Mesenchymal stem cell (in vitro differentiated cells and primary cell): ENCODE data around the gene RORB. TPM values are rescaled to one million over a fixed set of nuclear protein-coding genes. Genes with fewer than 3 reads are reported as not detected.

Source experiments
- DNase-seq: peaks from one replicate; pipeline ENCODE4 v3.0.0-alpha.2; 2013
- H2AFZ ChIP-seq: one replicate; pipeline ENCODE4 v1.6.1; 2013; ENCODE audit warnings: low read depth, mild to moderate bottlenecking, control low read depth, inconsistent platforms, low read length, moderate library complexity
- H2AK5ac ChIP-seq: 2 replicates; pipeline ENCODE4 v1.6.1; 2013; ENCODE audit warnings: low read length, moderate library complexity, mild to moderate bottlenecking, inconsistent platforms; ENCODE audit not compliant: severe bottlenecking
- H2BK120ac ChIP-seq: one replicate; pipeline ENCODE4 v1.6.1; 2013; ENCODE audit warnings: low read depth, mild to moderate bottlenecking, inconsistent platforms, low read length, moderate library complexity
- H2BK12ac ChIP-seq, 2 experiments: one replicate each; pipeline ENCODE4 v1.6.1; 2013; ENCODE audit warnings: inconsistent platforms in 2 of 2, low read length in 2 of 2, mild to moderate bottlenecking in 2 of 2, moderate library complexity in 2 of 2, control low read depth in 1 of 2
- H2BK15ac ChIP-seq: one replicate; pipeline ENCODE4 v1.6.1; 2013; ENCODE audit warnings: mild to moderate bottlenecking, low read depth, inconsistent platforms; ENCODE audit not compliant: poor library complexity, severe bottlenecking
- H2BK5ac ChIP-seq: 2 replicates; pipeline ENCODE4 v1.6.1; 2013; ENCODE audit warnings: low read depth, mild to moderate bottlenecking, low read length, control low read depth, inconsistent platforms; ENCODE audit not compliant: poor library complexity, severe bottlenecking
- H3K14ac ChIP-seq, 2 experiments: one replicate each; pipeline ENCODE4 v1.6.1; 2013; ENCODE audit warnings: inconsistent platforms in 2 of 2, low read length in 2 of 2, control low read depth in 1 of 2, mild to moderate bottlenecking in 1 of 2, moderate library complexity in 1 of 2
- H3K18ac ChIP-seq, 2 experiments: one replicate each; pipeline ENCODE4 v1.6.1; 2013; ENCODE audit warnings: inconsistent platforms in 2 of 2, low read length in 2 of 2, control low read depth in 1 of 2, low read depth in 1 of 2, mild to moderate bottlenecking in 1 of 2
- H3K23ac ChIP-seq, 2 experiments: one replicate each; pipeline ENCODE4 v1.6.1; 2013; ENCODE audit warnings: inconsistent platforms in 2 of 2, low read length in 2 of 2, mild to moderate bottlenecking in 2 of 2, moderate library complexity in 2 of 2, control low read depth in 1 of 2
- H3K27ac ChIP-seq: 2 replicates; pipeline ENCODE4 v1.5.1; 2013; ENCODE audit warnings: mild to moderate bottlenecking, moderate library complexity, low read length, control low read depth, inconsistent platforms; ENCODE audit not compliant: poor library complexity, severe bottlenecking
- H3K27me3 ChIP-seq, 2 experiments: 2 replicates each; pipeline versions ENCODE4 v1.6.1 to v1.7.0; 2013; ENCODE audit warnings: low read length in 2 of 2, mild to moderate bottlenecking in 2 of 2, moderate library complexity in 2 of 2, control low read depth in 1 of 2, inconsistent platforms in 1 of 2; ENCODE audit not compliant: control insufficient read depth in 1 of 2, insufficient read depth in 1 of 2
- H3K36me3 ChIP-seq, 2 experiments: 2 replicates each; pipeline versions ENCODE4 v1.6.1 to v1.7.0; 2013; ENCODE audit warnings: low read length in 2 of 2, control low read depth in 1 of 2, inconsistent platforms in 1 of 2, low read depth in 1 of 2, mild to moderate bottlenecking in 1 of 2; ENCODE audit not compliant: insufficient read depth in 2 of 2, control insufficient read depth in 1 of 2
- H3K4ac ChIP-seq, 2 experiments: one replicate each; pipeline ENCODE4 v1.6.1; 2013; ENCODE audit warnings: inconsistent platforms in 2 of 2, low read length in 2 of 2, mild to moderate bottlenecking in 2 of 2, moderate library complexity in 2 of 2, control low read depth in 1 of 2, low read depth in 1 of 2
- H3K4me1 ChIP-seq: 2 replicates; pipeline ENCODE4 v1.6.1; 2013; ENCODE audit warnings: low read depth, low read length, control low read depth; ENCODE audit not compliant: control insufficient read depth, insufficient read depth
- H3K4me2 ChIP-seq: 2 replicates; pipeline ENCODE4 v1.6.1; 2013; ENCODE audit warnings: low read length, mild to moderate bottlenecking, inconsistent platforms; ENCODE audit not compliant: poor library complexity, severe bottlenecking
- H3K4me3 ChIP-seq, 2 experiments: 2 replicates each; pipeline versions ENCODE4 v1.5.1 to v1.7.0; 2013; ENCODE audit warnings: low read length in 2 of 2, mild to moderate bottlenecking in 2 of 2, control low read depth in 1 of 2, low read depth in 1 of 2; ENCODE audit not compliant: insufficient read depth in 1 of 2
- H3K79me1 ChIP-seq: replicated peaks from 2 replicates; pipeline ENCODE4 v1.6.1; 2013; ENCODE audit warnings: mild to moderate bottlenecking, control low read depth, low read length, inconsistent platforms; ENCODE audit not compliant: poor library complexity, severe bottlenecking
- H3K9ac ChIP-seq: 2 replicates; pipeline ENCODE4 v1.7.0; 2013; ENCODE audit warnings: mild to moderate bottlenecking, low read length, moderate library complexity
- H3K9me3 ChIP-seq: 2 replicates; pipeline ENCODE4 v1.7.0; 2013; ENCODE audit warnings: mild to moderate bottlenecking, low read length; ENCODE audit not compliant: control insufficient read depth
- H4K8ac ChIP-seq: one replicate; pipeline ENCODE4 v1.6.1; 2013; ENCODE audit warnings: inconsistent platforms, mild to moderate bottlenecking, low read length, moderate library complexity
- H4K91ac ChIP-seq: one replicate; pipeline ENCODE4 v1.6.1; 2013; ENCODE audit warnings: mild to moderate bottlenecking, low read length, inconsistent platforms
- WGBS: methylation state at CpG from one replicate; pipeline ENCODE4 v1.1.7; 2013; ENCODE audit warnings: mixed read lengths; 5-methylcytosine and 5-hydroxymethylcytosine counted together
- polyA plus RNA-seq, 2 experiments: library from polyadenylated mRNA; stranded (reverse); fragments of 200-250 nt; gene quantifications; one replicate each; pipeline ENCODE4 v1.2.3, GENCODE V29; 2013

The RORB gene
- polyA plus RNA-seq (2013, experiment 1 of 2) = 0.03 TPM
- 0.04 TPM for polyA plus RNA-seq (2013, experiment 2 of 2)

DNA sequence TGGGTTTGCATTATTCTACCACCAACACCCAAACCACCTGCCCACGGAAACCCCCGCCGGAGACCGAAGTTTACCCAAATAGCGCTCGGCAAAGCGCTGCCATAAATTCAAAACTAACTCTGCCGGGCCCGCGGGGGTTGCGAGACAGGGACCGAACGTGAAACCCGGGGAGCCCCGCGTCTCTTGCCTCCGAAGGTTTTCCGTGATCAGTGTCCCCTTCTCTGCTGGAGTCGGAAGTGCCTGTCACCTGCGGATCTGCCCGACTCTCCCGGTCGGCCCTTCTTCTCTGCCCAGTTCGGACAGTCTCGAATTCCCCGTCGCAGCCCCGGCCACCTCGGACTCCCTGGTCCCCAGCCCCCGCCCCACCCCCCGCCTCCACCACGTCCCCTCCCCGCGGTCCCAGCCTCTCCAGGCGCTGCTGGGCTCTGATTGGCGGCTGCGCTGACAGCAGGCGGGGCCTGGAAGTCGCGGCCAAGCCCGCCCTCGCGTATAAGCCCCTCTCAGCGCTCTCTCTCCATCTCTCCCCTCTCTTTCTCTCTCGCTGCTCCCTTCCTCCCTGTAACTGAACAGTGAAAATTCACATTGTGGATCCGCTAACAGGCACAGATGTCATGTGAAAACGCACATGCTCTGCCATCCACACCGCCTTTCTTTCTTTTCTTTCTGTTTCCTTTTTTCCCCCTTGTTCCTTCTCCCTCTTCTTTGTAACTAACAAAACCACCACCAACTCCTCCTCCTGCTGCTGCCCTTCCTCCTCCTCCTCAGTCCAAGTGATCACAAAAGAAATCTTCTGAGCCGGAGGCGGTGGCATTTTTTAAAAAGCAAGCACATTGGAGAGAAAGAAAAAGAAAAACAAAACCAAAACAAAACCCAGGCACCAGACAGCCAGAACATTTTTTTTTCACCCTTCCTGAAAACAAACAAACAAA is at the start of gene RORB:
Gene RORB, plus strand, starts transcription at position 517 of the 929 bp plus-strand sequence. CDS start 642 bp downstream, outside the sequence.
- Histone ChIP-seq H4K8ac (no peak within 1 kb of the TSS), H2AK5ac (no peak within 1 kb of the TSS), H3K4me2 (peak within 1 kb of the TSS; percentile 81), H3K79me1 (no peaks in the 10 kb centered on the region), H2BK120ac (no peak within 1 kb of the TSS), H2BK12ac (no peak within 1 kb of the TSS), H2BK5ac (no peak within 1 kb of the TSS), H3K36me3 (no peaks in the 10 kb centered on the region), H3K4me1 (peaks cover 23% of the 10 kb centered on the region), H3K18ac (no peak within 1 kb of the TSS), H3K27ac (no peak within 1 kb of the TSS), H3K4ac (no peak within 1 kb of the TSS), H2AFZ (peak within 1 kb of the TSS; percentile 68), H3K9me3 (no peaks in the 10 kb centered on the region), H3K4me3 (peak within 1 kb of the TSS; percentile 48 to 85), H3K9ac (peak within 1 kb of the TSS; percentile 65), H3K27me3 (peaks cover 48 to 61% of the 10 kb centered on the region in 2 experiments), H3K14ac (no peak within 1 kb of the TSS), H2BK15ac (no peak within 1 kb of the TSS), H3K23ac (no peak within 1 kb of the TSS), H4K91ac (no peak within 1 kb of the TSS)
- 1% methylated on average over 42 of the region's 50 CpGs for WGBS
- DNase-seq = peak; percentile 36

DNA sequence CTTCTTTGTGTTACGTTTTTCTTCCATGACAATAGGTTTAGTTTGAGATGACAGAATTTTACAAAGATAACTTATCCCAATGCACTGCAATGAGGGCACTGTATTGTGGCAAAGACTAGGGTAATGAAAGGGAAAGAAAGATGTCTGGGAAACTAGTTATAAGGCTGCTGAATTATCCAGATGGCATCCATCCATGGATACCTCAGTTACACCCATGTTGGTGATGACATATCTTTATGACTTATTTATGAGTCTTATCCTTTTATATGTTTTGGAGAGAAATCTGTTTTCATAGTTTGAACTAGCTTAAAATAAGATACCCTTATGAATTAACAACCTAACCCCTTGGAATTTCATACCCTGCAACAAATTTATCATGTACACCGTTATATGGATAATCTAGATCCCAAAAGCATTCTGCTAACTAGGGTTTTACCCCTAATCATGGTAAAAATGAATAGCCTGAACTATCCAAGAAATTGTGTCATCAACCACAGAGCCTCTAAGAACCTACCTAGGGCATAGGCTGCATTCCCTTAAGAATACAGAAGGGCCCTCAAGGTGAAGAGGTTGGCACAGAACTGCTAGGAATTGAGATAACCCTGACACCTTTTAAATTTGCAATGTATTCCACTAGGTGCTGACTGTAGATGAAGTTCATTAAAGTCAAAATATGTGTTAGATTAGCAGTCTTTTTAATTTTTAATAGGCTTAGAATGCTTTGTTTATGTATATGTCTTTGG is 49.5 kb upstream of the RORB start:
- Histone ChIP-seq H2BK15ac (no peak overlapping the region), H3K4me3 (no peak overlapping the region), H3K36me3 (no peaks in the 10 kb centered on the region), H2AFZ (no peak overlapping the region), H2BK12ac (no peak overlapping the region), H3K27ac (no peak overlapping the region), H2AK5ac (no peak overlapping the region), H3K27me3 (no peaks in the 10 kb centered on the region), H4K91ac (no peak overlapping the region), H3K23ac (no peak overlapping the region), H3K9ac (no peak overlapping the region), H3K18ac (no peak overlapping the region), H3K14ac (no peak overlapping the region), H3K4me2 (no peak overlapping the region), H2BK120ac (no peak overlapping the region), H2BK5ac (no peak overlapping the region), H4K8ac (no peak overlapping the region), H3K9me3 (no peaks in the 10 kb centered on the region), H3K4me1 (no peaks in the 10 kb centered on the region), H3K4ac (no peak overlapping the region), H3K79me1 (no peaks in the 10 kb centered on the region)
- DNase-seq = no peak
- WGBS = 56% methylated on average over 1 of the region's 2 CpGs

DNA sequence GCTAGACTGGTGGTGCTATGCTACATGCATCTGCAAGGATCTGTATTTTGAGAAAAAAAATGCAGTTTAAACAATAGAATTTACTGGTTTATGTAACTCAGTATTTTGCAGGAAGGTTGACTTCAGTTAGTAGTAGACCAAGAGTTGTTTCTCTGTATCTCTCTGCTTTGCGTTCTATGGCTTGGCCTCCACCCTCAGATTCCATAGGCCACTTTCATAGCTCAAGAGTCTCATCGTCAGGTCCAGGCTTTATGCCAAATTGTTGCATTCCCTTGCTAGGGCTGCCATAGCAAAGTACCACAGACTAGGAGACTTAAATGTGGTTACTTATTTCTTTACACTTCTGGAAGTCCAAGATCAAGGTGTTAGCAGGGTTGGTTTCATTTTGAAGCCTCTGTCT is 48.1 kb upstream of the RORB start:
- no peak overlapping the region for H2BK5ac ChIP-seq
- no peak for DNase-seq
- no peak overlapping the region for H2BK12ac ChIP-seq
- no peak overlapping the region for H3K4me3 ChIP-seq
- no peaks in the 10 kb centered on the region for H3K27me3 ChIP-seq
- no peak overlapping the region for H3K23ac ChIP-seq
- no peak overlapping the region for H4K8ac ChIP-seq
- no peaks in the 10 kb centered on the region for H3K36me3 ChIP-seq
- H2AK5ac ChIP-seq = no peak overlapping the region
- H3K14ac ChIP-seq = no peak overlapping the region
- H3K9me3 ChIP-seq = no peaks in the 10 kb centered on the region
- no peak overlapping the region for H4K91ac ChIP-seq
- no peaks in the 10 kb centered on the region for H3K79me1 ChIP-seq
- no peak overlapping the region for H3K9ac ChIP-seq
- H2BK120ac ChIP-seq = no peak overlapping the region
- H2BK15ac ChIP-seq = no peak overlapping the region
- WGBS = 67% methylated on average over 2 of the region's 2 CpGs
- no peak overlapping the region for H3K18ac ChIP-seq
- no peak overlapping the region for H3K4ac ChIP-seq
- H3K4me1 ChIP-seq = no peaks in the 10 kb centered on the region
- H3K4me2 ChIP-seq = no peak overlapping the region
- H2AFZ ChIP-seq = no peak overlapping the region
- H3K27ac ChIP-seq = no peak overlapping the region

DNA sequence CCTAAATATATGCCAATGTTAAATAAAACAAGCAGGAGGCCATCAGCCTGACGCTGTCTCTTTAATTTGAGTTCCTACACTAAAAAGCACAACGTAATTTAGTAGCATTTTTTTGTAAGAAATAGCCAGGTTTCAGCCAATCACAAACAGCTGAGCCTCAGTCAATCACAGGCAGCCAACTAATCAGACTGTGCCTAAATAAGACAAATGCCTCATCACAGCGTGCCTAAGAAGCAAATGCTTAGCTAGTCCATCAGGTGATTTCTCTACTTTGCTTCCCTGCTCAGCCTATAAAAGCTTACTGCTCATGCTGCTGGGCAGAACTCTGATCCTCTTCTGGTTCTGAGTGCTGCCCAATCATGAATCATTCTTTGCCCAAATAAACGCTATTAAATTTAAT is 38.3 kb upstream of the RORB start:
- 66% methylated on average over 4 of the region's 4 CpGs for WGBS
- H3K18ac ChIP-seq = no peak overlapping the region
- H2AFZ ChIP-seq = no peak overlapping the region
- H3K4me1 ChIP-seq = no peaks in the 10 kb centered on the region
- no peak overlapping the region for H3K4me3 ChIP-seq
- H2BK120ac ChIP-seq = no peak overlapping the region
- H3K14ac ChIP-seq = no peak overlapping the region
- H4K91ac ChIP-seq = no peak overlapping the region
- H3K4me2 ChIP-seq = no peak overlapping the region
- no peak overlapping the region for H2BK5ac ChIP-seq
- no peak overlapping the region for H3K23ac ChIP-seq
- H3K9ac ChIP-seq = no peak overlapping the region
- no peaks in the 10 kb centered on the region for H3K27me3 ChIP-seq
- H3K9me3 ChIP-seq = no peaks in the 10 kb centered on the region
- H4K8ac ChIP-seq = no peak overlapping the region
- H2AK5ac ChIP-seq = no peak overlapping the region
- H3K79me1 ChIP-seq = no peaks in the 10 kb centered on the region
- H2BK15ac ChIP-seq = no peak overlapping the region
- DNase-seq = no peak
- no peak overlapping the region for H3K27ac ChIP-seq
- no peak overlapping the region for H2BK12ac ChIP-seq
- H3K36me3 ChIP-seq = no peaks in the 10 kb centered on the region
- no peak overlapping the region for H3K4ac ChIP-seq
